ENCODE data around the gene LMAN1L. TPM values are rescaled to one million over a fixed set of nuclear protein-coding genes. Genes with fewer than 3 reads are reported as not detected.

LMAN1L gene
- total RNA-seq, 4 donors from 2014 or later, result 0.66 TPM; not detected in 3

DNA sequence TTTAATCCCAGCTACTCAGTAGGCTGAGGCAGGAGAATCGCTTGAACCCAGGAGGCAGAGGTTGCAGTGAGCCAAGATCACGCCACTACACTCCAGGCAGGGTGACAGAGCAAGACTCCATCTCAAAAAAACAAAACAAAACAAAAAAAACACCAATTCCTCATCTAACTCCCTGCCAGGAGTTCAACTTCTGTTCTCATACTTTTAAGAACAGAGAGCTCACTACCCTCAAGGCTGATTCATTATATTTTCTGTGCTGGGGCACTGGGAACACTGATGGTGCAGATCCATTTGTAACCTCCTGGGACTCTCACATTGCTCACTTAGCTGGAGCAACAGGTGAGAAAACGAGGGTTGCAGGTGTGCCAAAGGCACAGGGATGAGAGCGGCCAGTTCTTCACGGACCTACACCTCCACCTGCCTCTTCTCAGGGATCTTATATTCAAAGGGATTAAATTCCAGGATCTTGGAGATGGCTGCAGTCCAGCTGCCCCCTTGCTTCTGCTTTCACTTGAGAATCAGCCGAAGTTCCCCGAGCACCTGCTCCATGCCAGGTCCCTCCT lies 43.1 kb upstream of the LMAN1L start:
- no peak for TF ChIP-seq CTCF (IDR thresholded peaks at IDR 0.05)
- no peak for TF ChIP-seq POLR2A (IDR thresholded peaks at IDR 0.05; ENCODE audit: low read depth)
- TF ChIP-seq EP300 (IDR thresholded peaks at IDR 0.05), result no peak
- TF ChIP-seq POLR2AphosphoS5 (IDR thresholded peaks at IDR 0.05), result no peak
- intact Hi-C loops (cut with DNase I), result loop anchor here (1.0 to 5.0 kb wide), 3 partner anchors 38 to 397 kb away; no protein-coding TSS in a partner anchor
- H3K27me3 ChIP-seq, result peaks cover 0 to 20% (median 0%) of the 10 kb centered on the region in 4 donors
- H3K4me1 ChIP-seq, result peaks cover 3 to 21% (median 11%) of the 10 kb centered on the region in 4 donors
- WGBS, result 73% methylated on average over 7 of the region's 7 CpGs
- no peak for DNase-seq (ENCODE audit: extremely low spot score)
- H3K36me3 ChIP-seq, result no peaks in the 10 kb centered on the region
- no peak overlapping the region for H3K27ac ChIP-seq (replicated peaks in 1 of 4)
- no peaks in the 10 kb centered on the region for H3K9me3 ChIP-seq
- no peak overlapping the region for H3K4me3 ChIP-seq

DNA sequence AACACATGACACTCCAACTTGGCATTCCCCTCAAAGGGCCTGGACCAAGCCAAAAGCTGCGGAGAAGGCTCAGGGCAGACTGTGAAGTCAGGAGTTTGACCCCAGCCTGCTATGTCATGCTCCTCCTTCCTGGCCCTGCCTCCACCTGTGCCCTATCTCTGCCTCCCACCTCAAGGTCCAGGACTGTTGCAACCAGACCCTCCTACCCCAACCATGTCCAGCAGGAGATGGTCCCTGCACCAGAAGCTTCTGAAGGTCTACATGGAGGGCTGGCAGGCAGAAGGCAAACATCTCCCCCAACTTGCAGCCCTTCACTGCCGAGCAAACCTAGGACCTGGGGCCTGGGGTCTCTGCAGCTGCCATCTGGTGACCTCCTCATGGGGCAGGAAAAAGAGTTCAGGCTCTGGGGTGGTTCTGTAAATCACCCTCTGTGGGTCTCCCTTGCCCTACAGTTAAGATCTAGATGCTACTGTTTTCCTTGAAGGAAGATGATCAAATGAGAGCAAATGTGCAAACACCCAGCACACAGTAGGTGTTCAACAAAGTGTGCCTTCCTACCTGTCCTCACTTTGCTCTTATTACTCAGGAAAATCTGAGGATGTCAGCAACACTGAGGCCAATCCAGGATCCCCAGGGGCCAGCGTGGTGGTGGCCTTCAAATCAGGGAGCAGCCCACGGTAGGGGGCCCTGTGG lies 42.3 kb upstream of the LMAN1L start:
- no peak for DNase-seq (ENCODE audit: extremely low spot score)
- peaks cover 3 to 21% (median 11%) of the 10 kb centered on the region in 4 donors for H3K4me1 ChIP-seq
- no peak overlapping the region for H3K27ac ChIP-seq (replicated peaks in 1 of 4)
- peaks cover 0 to 20% (median 0%) of the 10 kb centered on the region in 4 donors for H3K27me3 ChIP-seq
- WGBS, result 58% methylated on average over 3 of the region's 4 CpGs
- intact Hi-C loops (cut with DNase I), result loop anchor here (1.0 to 5.0 kb wide), 2 partner anchors 37 to 134 kb away; no protein-coding TSS in a partner anchor
- H3K9me3 ChIP-seq, result no peaks in the 10 kb centered on the region
- no peak for TF ChIP-seq POLR2A (IDR thresholded peaks at IDR 0.05; ENCODE audit: low read depth)
- TF ChIP-seq CTCF (IDR thresholded peaks at IDR 0.05), result no peak
- TF ChIP-seq POLR2AphosphoS5 (IDR thresholded peaks at IDR 0.05), result no peak
- TF ChIP-seq EP300 (IDR thresholded peaks at IDR 0.05), result no peak
- no peaks in the 10 kb centered on the region for H3K36me3 ChIP-seq
- no peak overlapping the region for H3K4me3 ChIP-seq

- intact Hi-C loops (cut with DNase I), result loop anchor here (2.0 to 5.0 kb wide), 2 partner anchors 21 to 34 kb away; no protein-coding TSS in a partner anchor
- no peak overlapping the region for H3K4me3 ChIP-seq
- H3K27me3 ChIP-seq, result no peaks in the 10 kb centered on the region
- DNase-seq (ENCODE audit: extremely low spot score), result no peak
- TF ChIP-seq CTCF (IDR thresholded peaks at IDR 0.05), result no peak
- TF ChIP-seq POLR2AphosphoS5 (IDR thresholded peaks at IDR 0.05), result no peak
- no peak for TF ChIP-seq POLR2A (IDR thresholded peaks at IDR 0.05; ENCODE audit: low read depth)
- no peak for TF ChIP-seq EP300 (IDR thresholded peaks at IDR 0.05)
- peaks cover 14 to 34% (median 27%) of the 10 kb centered on the region in 4 donors for H3K4me1 ChIP-seq
- no peak overlapping the region for H3K27ac ChIP-seq (replicated peaks in 1 of 4)
- WGBS, result 89% methylated on average over 3 of the region's 5 CpGs
- H3K9me3 ChIP-seq, result no peaks in the 10 kb centered on the region
- no peaks in the 10 kb centered on the region for H3K36me3 ChIP-seq
Observed at GRCh38 chr15:74773329-74773728, 39.3 kb upstream of the LMAN1L start.

DNA sequence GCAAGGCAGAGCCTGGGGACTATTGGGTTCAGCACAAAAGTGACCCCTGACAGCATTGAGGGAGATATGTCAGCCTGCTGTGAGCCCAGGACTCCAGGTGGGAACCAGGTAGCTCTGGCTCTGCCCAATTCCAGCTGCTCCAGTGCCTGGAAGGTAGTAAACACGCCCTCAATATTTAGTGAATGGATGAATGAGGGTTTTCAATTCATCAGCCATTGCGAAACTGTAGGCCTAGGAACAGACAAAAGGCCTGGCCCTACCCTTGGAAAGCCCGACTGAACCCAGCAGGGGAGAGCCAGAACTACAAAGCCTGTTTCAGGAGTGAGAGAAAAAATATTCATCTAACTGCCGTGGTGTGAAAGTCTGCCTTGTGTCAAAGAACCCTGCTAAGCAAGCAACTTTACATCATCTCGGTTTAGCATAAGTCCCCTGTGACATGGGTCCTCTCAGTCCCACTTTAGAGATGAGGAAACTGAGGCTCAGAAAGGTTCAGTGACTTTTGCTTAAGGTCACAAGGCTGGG lies 38.8 kb upstream of the LMAN1L start:
- Histone ChIP-seq H3K9me3 (no peaks in the 10 kb centered on the region), H3K27me3 (no peaks in the 10 kb centered on the region), H3K4me1 (peaks cover 14 to 32% (median 22%) of the 10 kb centered on the region in 4 donors), H3K36me3 (no peaks in the 10 kb centered on the region), H3K27ac (replicated peaks in 1 of 4) (no peak overlapping the region), H3K4me3 (no peak overlapping the region)
- WGBS, result 76% methylated on average over 5 of the region's 5 CpGs
- no peak for TF ChIP-seq POLR2A (IDR thresholded peaks at IDR 0.05; ENCODE audit: low read depth)
- no peak for TF ChIP-seq EP300 (IDR thresholded peaks at IDR 0.05)
- TF ChIP-seq CTCF (IDR thresholded peaks at IDR 0.05), result no peak
- TF ChIP-seq POLR2AphosphoS5 (IDR thresholded peaks at IDR 0.05), result no peak
- no peak for DNase-seq (ENCODE audit: extremely low spot score)
- intact Hi-C loops (cut with DNase I), result loop anchor here (2.0 to 5.0 kb wide), 2 partner anchors 21 to 34 kb away; no protein-coding TSS in a partner anchor
